MM.1S (cell line): ENCODE measurements around the gene LRCH2.

Experiments
- DNase-seq: peaks from one replicate; pipeline ENCODE4 v3.0.0-alpha.2; 2015
- H2AFZ ChIP-seq: fragments of 300-600 bp; sonication (generic); 2 replicates; pipeline ENCODE4 v1.6.0; 2016; ENCODE audit warnings: antibody characterized with exemption, low read length
- H3F3A ChIP-seq: fragments of 300-600 bp; sonication (generic); 2 replicates; pipeline ENCODE4 v1.6.1; 2016; ENCODE audit warnings: mild to moderate bottlenecking, antibody characterized with exemption, low read length, moderate library complexity, mixed read lengths; ENCODE audit not compliant: insufficient read depth
- H3K27ac ChIP-seq: fragments of 300-600 bp; sonication (generic); 2 replicates; pipeline ENCODE4 v1.5.1; 2016; ENCODE audit warnings: mild to moderate bottlenecking, low read length
- H3K27me3 ChIP-seq: fragments of 300-600 bp; sonication (generic); replicated peaks from 2 replicates; pipeline ENCODE4 v1.6.0; 2016; ENCODE audit warnings: low read length; ENCODE audit not compliant: insufficient read depth
- H3K36me3 ChIP-seq: fragments of 300-600 bp; sonication (generic); replicated peaks from 2 replicates; pipeline ENCODE4 v1.6.1; 2016; ENCODE audit warnings: mild to moderate bottlenecking, low read length, mixed read lengths; ENCODE audit not compliant: insufficient read depth
- H3K4me1 ChIP-seq: fragments of 300-600 bp; sonication (generic); 2 replicates; pipeline ENCODE4 v1.6.1; 2016; ENCODE audit warnings: low read length, mixed read lengths
- H3K4me2 ChIP-seq: fragments of 300-600 bp; sonication (generic); 2 replicates; pipeline ENCODE4 v1.6.0; 2016; ENCODE audit warnings: low read depth, low read length
- H3K4me3 ChIP-seq: fragments of 300-600 bp; sonication (generic); 2 replicates; pipeline ENCODE4 v1.5.1; 2016; ENCODE audit warnings: low read length, mixed read lengths
- H3K79me2 ChIP-seq: fragments of 300-600 bp; sonication (generic); 2 replicates; pipeline ENCODE4 v1.6.1; 2016; ENCODE audit warnings: mixed run types, low read length, mixed read lengths
- H3K9ac ChIP-seq: fragments of 300-600 bp; sonication (generic); 2 replicates; pipeline ENCODE4 v1.6.1; 2016; ENCODE audit warnings: low read length, mixed read lengths
- H3K9me2 ChIP-seq: fragments of 300-600 bp; sonication (generic); replicated peaks from 2 replicates; pipeline ENCODE4 v1.6.1; 2016; ENCODE audit warnings: mild to moderate bottlenecking, low read length, mixed read lengths; ENCODE audit not compliant: insufficient read depth
- H3K9me3 ChIP-seq: fragments of 300-600 bp; sonication (generic); replicated peaks from 2 replicates; pipeline ENCODE4 v1.6.1; 2016; ENCODE audit warnings: mild to moderate bottlenecking, low read length, mixed read lengths; ENCODE audit not compliant: insufficient read depth
- H4K20me1 ChIP-seq: fragments of 300-600 bp; sonication (generic); 2 replicates; pipeline ENCODE4 v1.6.1; 2016; ENCODE audit warnings: mild to moderate bottlenecking, low read length, moderate library complexity, mixed read lengths; ENCODE audit not compliant: insufficient read depth
- CTCF ChIP-seq: fragments of 300-600 bp; sonication (generic); IDR thresholded peaks from 2 replicates; pipeline ENCODE4 v1.5.1; 2016; ENCODE audit warnings: antibody characterized with exemption, low read length, mixed read lengths
- EZH2 ChIP-seq: fragments of 300-600 bp; sonication (generic); optimal IDR thresholded peaks from 2 replicates; pipeline ENCODE3; 2017; ENCODE audit warnings: low read depth, mild to moderate bottlenecking, antibody characterized with exemption, low read length, mixed read lengths
- EZH2phosphoT487 ChIP-seq: fragments of 300-600 bp; sonication (generic); IDR thresholded peaks from 2 replicates; pipeline ENCODE4 v1.6.1; 2018; ENCODE audit warnings: antibody characterized with exemption, low read length

The LRCH2 gene

GRCh38 chrX:115189110-115189509 lies 44.8 kb downstream of the LRCH2 start, which contains the start of gene RBMXL3:
Gene RBMXL3, plus strand, starts transcription at chrX:115189410. Its CDS starts 32 bp downstream, at chrX:115189442.
- Histone ChIP-seq H3K4me3 (no peak within 1 kb of the TSS), H3K4me2 (no peak within 1 kb of the TSS), H3K9me3 (no peaks in the 10 kb centered on the region), H3K9ac (no peak within 1 kb of the TSS), H3K9me2 (no peaks in the 10 kb centered on the region), H3K36me3 (no peaks in the 10 kb centered on the region), H3K27ac (no peak within 1 kb of the TSS), H3K4me1 (no peaks in the 10 kb centered on the region), H3K27me3 (no peaks in the 10 kb centered on the region), H4K20me1 (no peaks in the 10 kb centered on the region), H2AFZ (no peak within 1 kb of the TSS), H3K79me2 (no peaks in the 10 kb centered on the region), H3F3A (no peaks in the 10 kb centered on the region)
- TF ChIP-seq EZH2phosphoT487, result no peak
- TF ChIP-seq CTCF, result no peak
- DNase-seq, result no peak

- H3K27me3 ChIP-seq, result no peaks in the 10 kb centered on the region
- no peaks in the 10 kb centered on the region for H3F3A ChIP-seq
- no peaks in the 10 kb centered on the region for H3K79me2 ChIP-seq
- no peaks in the 10 kb centered on the region for H3K9me3 ChIP-seq
- no peak overlapping the region for H2AFZ ChIP-seq
- H3K4me3 ChIP-seq, result no peak overlapping the region
- DNase-seq, result no peak
- H3K9me2 ChIP-seq, result no peaks in the 10 kb centered on the region
- H4K20me1 ChIP-seq, result no peaks in the 10 kb centered on the region
- H3K36me3 ChIP-seq, result no peaks in the 10 kb centered on the region
- no peak overlapping the region for H3K4me2 ChIP-seq
- H3K27ac ChIP-seq, result no peak overlapping the region
- TF ChIP-seq CTCF (no peak), EZH2 (no peak), EZH2phosphoT487 (no peak)
- H3K9ac ChIP-seq, result no peak overlapping the region
- no peaks in the 10 kb centered on the region for H3K4me1 ChIP-seq
Observed at GRCh38 chrX:115183980-115184379, 49.9 kb downstream of the LRCH2 start.

- H3K9me2 ChIP-seq, result no peaks in the 10 kb centered on the region
- TF ChIP-seq CTCF (no peak), EZH2 (no peak), EZH2phosphoT487 (no peak)
- H3K27ac ChIP-seq, result no peak overlapping the region
- no peaks in the 10 kb centered on the region for H3K36me3 ChIP-seq
- H3K9ac ChIP-seq, result no peak overlapping the region
- no peak overlapping the region for H3K4me2 ChIP-seq
- no peak overlapping the region for H2AFZ ChIP-seq
- no peaks in the 10 kb centered on the region for H3K9me3 ChIP-seq
- H3K4me1 ChIP-seq, result no peaks in the 10 kb centered on the region
- no peak for DNase-seq
- no peaks in the 10 kb centered on the region for H3F3A ChIP-seq
- no peaks in the 10 kb centered on the region for H3K79me2 ChIP-seq
- no peak overlapping the region for H3K4me3 ChIP-seq
- H4K20me1 ChIP-seq, result no peaks in the 10 kb centered on the region
- H3K27me3 ChIP-seq, result no peaks in the 10 kb centered on the region
Observed at GRCh38 chrX:115178473-115178872, 55.4 kb downstream of the LRCH2 start.
